ENCODE data around the gene NHERF1.

DNA sequence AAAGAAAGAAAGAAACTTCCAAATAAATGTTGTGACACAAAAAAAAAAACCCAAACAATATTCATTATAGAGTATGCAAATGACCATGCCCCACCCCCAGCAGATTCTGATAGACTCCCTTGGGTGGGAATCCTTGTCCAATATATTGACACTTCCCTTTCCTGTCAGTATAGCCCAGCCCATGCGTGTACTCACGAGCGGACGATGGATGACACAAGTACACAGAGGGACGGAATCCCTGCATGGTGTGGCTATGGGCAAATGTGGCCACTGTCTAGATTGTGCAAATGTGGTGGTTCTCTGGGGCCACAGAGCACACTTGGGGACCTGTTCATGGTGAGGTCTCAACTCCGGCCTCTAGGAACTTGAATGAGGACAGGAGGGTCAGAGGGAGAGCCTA, 8.3 kb upstream of the NHERF1 start:
- no peak for TF ChIP-seq RARB (CRISPR knock-in tag; IDR thresholded peaks at IDR 0.05)
- TF ChIP-seq TSHZ2 (CRISPR knock-in tag; IDR thresholded peaks at IDR 0.05): no peak
- no peak for TF ChIP-seq ARNTL (CRISPR knock-in tag; IDR thresholded peaks at IDR 0.05; ENCODE audit: borderline replicate concordance, low read depth)

Measured in SK-N-SH treated with all-trans-retinoic acid at 6 μM for 48 hours (cell line).